Heart left ventricle (tissue), 16 donors: ENCODE data around the gene GPR68. TPM values are rescaled to one million over a fixed set of nuclear protein-coding genes. Genes with fewer than 3 reads are reported as not detected.
"Not testable (repeated sequence)": the region's sequence is repeated elsewhere in the genome, so short reads cannot be mapped to it uniquely, and the experiment has no call there.

ENCODE experiments used
- ATAC-seq, 4 donors: fragments of 200-7000 bp; cut with Tn5 transposase; one replicate each; pipeline ENCODE4 v1.9.1; 2020 to 2022; ENCODE audit warnings: moderate library complexity in 4 of 4, mild to moderate bottlenecking in 3 of 4, moderate number of reproducible peaks in 1 of 4
- DNase-seq, 5 donors: peaks; one replicate each; pipeline ENCODE4 v3.0.0-alpha.2; 2020
- H3K27ac ChIP-seq, 12 donors: fragments of 200-600 bp; sonication (generic) in 4 of 12; one replicate each; pipeline versions ENCODE4 v1.5.0 to v1.8.0; 2016 to 2022; ENCODE audit warnings: mild to moderate bottlenecking in 2 of 12
- H3K27me3 ChIP-seq, 9 donors: fragments of 200-600 bp; sonication (generic) in 2 of 9; one replicate each; pipeline versions ENCODE4 v1.5.1 to v1.8.0; 2016 to 2022; ENCODE audit warnings: mild to moderate bottlenecking in 3 of 9
- H3K36me3 ChIP-seq, 9 donors: fragments of 200-600 bp; sonication (generic) in 2 of 9; one replicate each; pipeline versions ENCODE4 v1.5.0 to v1.8.0; 2018 to 2022; ENCODE audit warnings: mild to moderate bottlenecking in 2 of 9
- H3K4me1 ChIP-seq, 12 donors: fragments of 200-600 bp; sonication (generic) in 4 of 12; one replicate each; pipeline versions ENCODE4 v1.5.0 to v1.8.0; 2016 to 2022; ENCODE audit warnings: mild to moderate bottlenecking in 3 of 12
- H3K4me3 ChIP-seq, 12 donors: fragments of 200-600 bp; sonication (generic) in 4 of 12; one replicate each; pipeline versions ENCODE4 v1.5.0 to v1.8.0; 2017 to 2022; ENCODE audit warnings: mild to moderate bottlenecking in 9 of 12, moderate library complexity in 4 of 12
- H3K9me3 ChIP-seq, 12 donors: fragments of 200-600 bp; sonication (generic) in 4 of 12; one replicate each; pipeline versions ENCODE4 v1.5.0 to v1.8.0; 2016 to 2022; ENCODE audit warnings: mild to moderate bottlenecking in 1 of 12
- CTCF ChIP-seq, 12 donors: fragments of 200-600 bp; sonication (generic) in 4 of 12; IDR thresholded peaks; one replicate each; pipeline versions ENCODE4 v1.5.0 to v1.8.0; 2018 to 2022; ENCODE audit warnings: antibody characterized with exemption in 12 of 12, mild to moderate bottlenecking in 5 of 12
- POLR2A ChIP-seq, 2 donors: fragments of 450-650 bp; IDR thresholded peaks; one replicate each; pipeline ENCODE4 v1.6.1; 2017; ENCODE audit warnings: antibody characterized with exemption in 2 of 2, mild to moderate bottlenecking in 2 of 2, moderate library complexity in 2 of 2
- WGBS, 4 donors: extraction: QIAGEN DNeasy Blood & Tissue Kit in 2 of 4; methylation state at CpG; one replicate each; pipeline versions ENCODE4 v1.1.5 to v1.1.7; 2013 to 2018; 5-methylcytosine and 5-hydroxymethylcytosine counted together
- intact Hi-C, 10 donors: fragments of 100-400 bp; cut with DNase I; formaldehyde crosslinking; loops; one replicate each; pipeline versions ENCODE4 v1.11.1 to v1.14.2; 2022
- polyA plus RNA-seq, 2 donors: library from polyadenylated mRNA; stranded (reverse); fragments of 200-250 nt; gene quantifications; one replicate each; pipeline ENCODE4 v1.2.3, GENCODE V29; 2013
- total RNA-seq, 9 donors: library from RNA; depleted of rRNA in 2 of 9; stranded (reverse); fragments of >200 nt in 2 of 9; fragmentation: NEBNext Ultra II Directional in 3 of 9; extraction: Animal tissue kit (Norgen Biotek cat#: 25700) in 3 of 9; gene quantifications; one replicate each; pipeline versions ENCODE4 v1.1.0 to v1.2.4, GENCODE V29; 2016 to 2023
- donor health status: ischemic (EF 13 %, LVEDD 7.1; RV severe dilation, severe dysfunction).
- donor health status: healthy with polysubstance abuse.
- donor health status: DM: no; HTN: yes; CAD: no.
- donor health status: DM: no; HTN: no; CAD: no.
- donor health status: ischemic (EF 25% LVEDD 6.9; RV normal size, moderate dysfunction).
- donor health status: ischemic (EF 25% LVEDD 5.7; RV mildly dilated, moderate dysfunction).
- donor health status: healthy.
- donor health status: DM: yes; HTN: yes; CAD: no.
- donor health status: ischemic (EF 35%, LVEDD 5.7; RV mildly dilated, moderate dysfunction).
- donor health status: nonischemic (EF 11% LVEDD 7.7; RV severe dilation, severe dysfunction).
- donor health status: DM: yes; HTN: yes; CAD: no.
- donor health status: PGD.
- donor health status: ischemic (EF 29% LVEDD 5.4; RV normal size, mild dysfunction).
- donor health status: nonischemic (EF 23%, LVEDD 6.1; RV moderate dilation, normal function).

The GPR68 gene
- total and polyA plus RNA-seq, 11 donors: 0.08 to 2.6 (median 0.59) TPM; not detected in 1

DNA sequence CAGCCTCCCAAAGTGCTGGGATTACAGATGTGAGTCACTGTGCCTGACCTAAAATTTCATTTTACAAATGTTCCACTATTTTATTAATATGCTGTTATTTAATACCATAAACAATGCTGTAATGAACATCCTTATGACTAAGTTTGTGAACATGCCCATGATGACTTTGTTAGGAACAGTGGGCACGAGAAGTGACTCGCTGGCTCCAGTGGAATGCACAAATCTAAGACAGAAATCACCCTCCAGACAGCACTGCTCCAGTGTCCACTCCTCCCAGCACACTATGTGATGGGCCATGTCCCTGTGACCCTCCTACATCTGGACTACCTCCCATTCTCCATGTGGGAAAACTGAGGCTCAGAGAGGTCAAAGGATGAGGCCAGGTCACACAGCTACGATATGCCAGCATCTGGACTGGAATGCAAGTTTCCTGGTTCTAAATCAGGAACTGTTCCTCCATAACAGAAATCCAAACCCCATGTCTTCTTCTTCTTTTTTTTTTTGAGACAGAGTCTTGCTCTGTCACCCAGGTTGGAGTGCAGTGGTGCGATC lies 57.9 kb downstream of the GPR68 start:
- no peaks in the 10 kb centered on the region for H3K27me3 ChIP-seq
- no peaks in the 10 kb centered on the region for H3K9me3 ChIP-seq
- no peak for TF ChIP-seq CTCF (IDR thresholded peaks at IDR 0.05)
- no peak for TF ChIP-seq POLR2A (IDR thresholded peaks at IDR 0.05)
- H3K4me3 ChIP-seq: no peak overlapping the region
- H3K4me1 ChIP-seq: no peaks in the 10 kb centered on the region
- H3K36me3 ChIP-seq: peaks cover 19 to 96% (median 92%) of the 10 kb centered on the region in 9 donors
- DNase-seq (no peak), ATAC-seq (no peak)
- 93 to 95% (median 93%) methylated on average over 4 of the region's 4 CpGs for WGBS, 4 donors
- H3K27ac ChIP-seq: no peak overlapping the region
- intact Hi-C loops: no loop called here

DNA sequence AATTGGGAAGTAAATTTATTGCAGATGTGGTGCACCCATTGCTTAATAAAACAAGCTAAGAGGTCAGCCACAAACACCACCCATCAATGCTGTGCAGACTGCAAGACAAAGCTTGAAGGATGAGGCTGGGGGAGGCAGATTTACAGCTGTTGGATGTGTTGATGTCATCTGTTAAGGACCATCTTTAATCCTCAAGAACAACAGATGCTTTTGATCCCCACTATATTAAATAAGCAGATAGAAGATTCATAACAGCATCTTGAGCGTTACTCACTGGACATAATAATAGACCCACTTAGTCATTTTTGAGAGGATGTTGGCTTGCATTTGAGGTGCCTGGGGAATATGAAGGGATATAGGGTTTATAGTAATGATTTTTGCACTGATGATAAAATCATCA lies 58.8 kb downstream of the GPR68 start:
- no peaks in the 10 kb centered on the region for H3K4me1 ChIP-seq
- TF ChIP-seq CTCF (IDR thresholded peaks at IDR 0.05): no peak
- no peak for TF ChIP-seq POLR2A (IDR thresholded peaks at IDR 0.05)
- no peak overlapping the region for H3K27ac ChIP-seq
- intact Hi-C loops: no loop called here
- no peaks in the 10 kb centered on the region for H3K27me3 ChIP-seq
- H3K9me3 ChIP-seq: no peaks in the 10 kb centered on the region
- DNase-seq: no peak
- no peak for ATAC-seq
- no peak overlapping the region for H3K4me3 ChIP-seq
- peaks cover 19 to 96% (median 92%) of the 10 kb centered on the region in 9 donors for H3K36me3 ChIP-seq
- WGBS, 4 donors: 44 to 79% (median 68%) methylated on average over 1 of the region's 1 CpG

- Histone ChIP-seq H3K27me3 (no peaks in the 10 kb centered on the region), H3K4me1 (no peaks in the 10 kb centered on the region), H3K27ac (no peak overlapping the region), H3K36me3 (peaks cover 18 to 98% (median 93%) of the 10 kb centered on the region in 9 donors), H3K9me3 (no peaks in the 10 kb centered on the region), H3K4me3 (no peak overlapping the region)
- DNase-seq: no peak
- intact Hi-C loops: no loop called here
- ATAC-seq: no peak
- no peak for TF ChIP-seq CTCF (IDR thresholded peaks at IDR 0.05)
- no peak for TF ChIP-seq POLR2A (IDR thresholded peaks at IDR 0.05)
Observed at GRCh38 chr14:91184559-91184958, 59.9 kb downstream of the GPR68 start.

DNA sequence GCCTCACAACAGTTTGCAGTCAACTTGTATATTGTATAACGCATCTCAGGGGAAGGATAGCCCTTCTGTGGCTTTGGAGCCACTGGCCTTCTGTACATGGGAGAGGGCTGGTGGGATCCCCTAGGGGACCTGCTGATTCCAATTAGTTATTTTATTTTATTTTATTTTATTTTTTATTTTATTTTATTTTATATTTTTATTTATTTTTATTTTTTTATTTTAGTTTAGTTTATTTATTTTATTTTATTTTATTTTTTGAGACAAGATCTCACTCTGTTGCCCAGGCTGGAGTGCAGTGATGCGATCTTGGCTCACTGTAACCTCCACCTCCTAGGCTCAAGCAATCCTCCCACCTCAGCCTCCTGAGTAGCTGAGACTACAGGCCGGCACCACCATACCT lies 61.8 kb downstream of the GPR68 start:
- ATAC-seq, H3K9me3 ChIP-seq, H3K4me1 ChIP-seq, DNase-seq, H3K4me3 ChIP-seq, H3K27ac ChIP-seq, H3K27me3 ChIP-seq, intact Hi-C loops: not testable (repeated sequence)
- 95 to 98% (median 97%) methylated on average over 3 of the region's 3 CpGs for WGBS, 4 donors
- H3K36me3 ChIP-seq: peaks cover 11 to 97% (median 90%) of the 10 kb centered on the region in 9 donors

Other genes starting within 250 kb of the GPR68 start
- gene RPS6KA5, start 184.1 kb downstream of the GPR68 start, total RNA-seq: 10 to 100 TPM in 3 of 9 donors, 1 to 10 TPM in 6; 6.5 to 13.3 (median 8.7) TPM
- gene RPS6KA5, start 184.1 kb downstream of the GPR68 start, polyA plus RNA-seq: 1 to 10 TPM in 1 of 2 donors, under 1 TPM in 1; 0.72 to 1.8 TPM
- 100 to 1,000 TPM; 120 to 234 (median 184) TPM for gene DGLUCY, start 130.6 kb downstream of the GPR68 start, total RNA-seq
- gene DGLUCY, start 130.6 kb downstream of the GPR68 start, polyA plus RNA-seq: 100 to 1,000 TPM in 1 of 2 donors, 10 to 100 TPM in 1; 53.7 to 128 TPM
- gene CCDC88C, start 173.1 kb upstream of the GPR68 start, total RNA-seq: 10 to 100 TPM in 1 of 9 donors, 1 to 10 TPM in 8; 2.4 to 15.6 (median 5.4) TPM
- 1 to 10 TPM; 2.8 to 3.4 TPM for gene CCDC88C, start 173.1 kb upstream of the GPR68 start, polyA plus RNA-seq